HG03520 (cell line): ENCODE measurements around the gene OR10H1.
"Not testable (repeated sequence)": the region's sequence is repeated elsewhere in the genome, so short reads cannot be mapped to it uniquely, and the experiment has no call there.

Source experiments
- ATAC-seq: cut with Tn5 transposase; IDR thresholded peaks from one replicate; pipeline ENCODE4 v1.9.1; 2021; ENCODE audit warnings: mild to moderate bottlenecking, moderate library complexity; ENCODE audit not compliant: unreplicated experiment

OR10H1 gene

GRCh38 chr19:15776264-15776663 is 39.2 kb downstream of the OR10H1 start:
- ATAC-seq, result no peak

- ATAC-seq, result no peak
These were observed 40.2 kb downstream of the OR10H1 start for GRCh38 chr19:15775249-15775648.

DNA sequence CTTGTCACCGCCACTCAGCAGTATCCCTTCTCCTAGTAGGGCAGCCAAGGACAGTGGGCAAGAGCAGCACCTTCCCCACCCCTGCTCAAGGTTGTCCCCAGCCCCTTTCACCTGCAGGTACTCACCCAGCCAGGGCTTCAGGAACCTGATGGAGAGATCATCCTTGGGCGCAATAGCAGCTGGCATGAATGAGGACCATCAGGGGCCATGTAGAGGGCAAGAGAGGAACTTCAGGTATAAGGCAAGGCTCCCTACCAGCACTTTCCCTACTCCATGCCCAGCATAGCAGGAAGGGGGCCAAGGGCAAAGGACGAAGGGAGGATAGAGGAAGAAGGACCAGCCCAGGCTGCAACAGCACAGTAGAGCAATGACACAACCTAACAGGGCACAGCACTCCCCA is 41.3 kb downstream of the OR10H1 start:
- ATAC-seq, result not testable (repeated sequence)

GRCh38 chr19:15769586-15769985 is 45.9 kb downstream of the OR10H1 start:
- ATAC-seq, result no peak

DNA sequence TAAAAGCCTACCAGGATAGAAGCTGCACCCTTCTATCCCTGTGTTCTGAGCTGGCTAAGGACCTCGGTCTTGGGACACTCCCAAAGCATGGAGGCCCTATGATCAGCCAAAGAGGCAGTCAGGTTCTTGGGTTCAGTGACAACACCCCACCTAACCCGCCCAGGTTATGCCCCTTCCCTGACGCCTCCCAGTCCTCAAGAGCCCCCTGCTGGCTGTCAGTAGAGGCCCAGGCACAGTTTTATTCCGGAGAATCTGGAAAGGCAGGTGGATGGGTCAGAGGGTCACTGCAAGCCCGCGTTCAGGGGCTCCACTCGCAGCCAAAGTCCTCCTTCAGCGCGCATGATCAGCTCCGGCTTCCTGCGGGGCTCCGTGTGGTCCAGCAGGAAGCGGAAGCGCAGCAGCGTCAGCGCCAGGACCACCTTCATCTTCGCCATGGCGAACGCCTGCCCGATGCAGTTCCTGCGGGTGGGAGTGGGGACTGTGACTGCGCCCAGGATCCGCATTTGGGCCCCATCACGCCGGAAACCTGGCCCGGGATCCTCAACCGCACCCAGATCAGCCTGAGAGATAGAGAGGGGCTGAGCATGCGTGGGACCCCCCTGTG is 55.4 kb downstream of the OR10H1 start:
- ATAC-seq, result no peak

DNA sequence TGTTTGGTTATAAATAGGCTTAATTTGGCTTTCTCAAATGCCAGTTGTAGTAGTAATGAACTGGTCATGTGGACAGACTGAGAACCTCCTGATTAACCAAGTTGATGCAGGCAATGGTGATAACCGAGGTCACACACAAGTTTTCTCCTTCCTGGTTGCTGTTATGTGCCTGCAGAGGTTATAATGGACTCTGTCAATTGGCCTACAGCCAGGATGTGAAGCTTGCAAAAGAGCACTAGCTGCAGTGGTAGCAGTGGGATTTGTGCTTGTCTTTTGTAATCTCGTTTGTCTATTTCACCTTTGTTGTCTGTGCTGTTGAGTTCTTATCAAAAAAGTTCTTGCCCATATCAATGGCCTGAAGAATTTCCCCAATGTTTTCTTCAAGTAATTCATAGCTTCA is 57.1 kb downstream of the OR10H1 start:
- no peak for ATAC-seq
